HCT116 (cell line): ENCODE measurements around the gene RBCK1. TPM values are rescaled to one million over a fixed set of nuclear protein-coding genes. Genes with fewer than 3 reads are reported as not detected.

Experiments
- ATAC-seq: fragments of 200-7000 bp; cut with Tn5 transposase; 2 replicates; pipeline ENCODE4 v1.9.1; 2020; ENCODE audit warnings: mild to moderate bottlenecking, moderate library complexity
- BruUV-seq: library from RNA; stranded (reverse); fragments of 400-500 nt; replicated peaks from 2 replicates; lab custom pipeline; 2021; lab: Mats Ljungman, UMichigan
- CTCF ChIA-PET: fragments of 300-600 bp; sonication (Branson Sonifier 250); formaldehyde crosslinking; loops from one replicate; lab custom pipeline; 2021; ENCODE audit warnings: antibody characterized with exemption; lab: Charles Lee
- POLR2A ChIA-PET: fragments of 300-600, 350-600 bp; sonication (Branson Sonifier 250); formaldehyde crosslinking; loops from one replicate; lab custom pipeline; 2021; ENCODE audit warnings: antibody characterized with exemption; lab: Charles Lee
- RAD21 ChIA-PET, 2 experiments: fragments of 300-600 bp; sonication (Branson Sonifier 250); formaldehyde crosslinking; loops; one replicate each; lab custom pipeline; 2023; ENCODE audit warnings: low total read pairs in 2 of 2; ENCODE audit not compliant: uncharacterized antibody in 2 of 2, unreplicated experiment in 2 of 2, low non-redundant PET in 1 of 2; lab: Charles Lee
- DNase-seq: peaks from one replicate; pipeline ENCODE4 v3.0.0-alpha.2; 2010; ENCODE audit warnings: low read depth, low spot score
- H2AFZ ChIP-seq: fragments of 200-600 bp; shearing (Covaris generic), sonication (generic); 2 replicates; pipeline ENCODE4 v1.6.1; 2017; ENCODE audit warnings: low read depth, mixed run types, mixed read lengths, antibody characterized with exemption, low read length; ENCODE audit not compliant: poor library complexity, severe bottlenecking
- H3K27ac ChIP-seq: 2 replicates; pipeline ENCODE4 v1.5.1; 2012; ENCODE audit warnings: low read depth, low read length
- H3K27me3 ChIP-seq: fragments of 200-600 bp; sonication (generic); 2 replicates; pipeline ENCODE4 v1.6.1; 2016; ENCODE audit warnings: mixed run types, low read length, mixed read lengths; ENCODE audit not compliant: insufficient read depth
- H3K36me3 ChIP-seq, 2 experiments: fragments of 200-500 bp in 1 of 2; fragments of 200-600 bp in 1 of 2; sonication (Bioruptor generic) in 1 of 2; sonication (generic) in 1 of 2; 2 replicates each; pipeline versions ENCODE4 v1.5.1 to v1.6.1; 2014 to 2016; ENCODE audit warnings: low read length in 2 of 2, inconsistent platforms in 1 of 2, mixed read lengths in 1 of 2, mixed run types in 1 of 2; ENCODE audit not compliant: insufficient read depth in 2 of 2, control insufficient read depth in 1 of 2
- H3K4me1 ChIP-seq, 2 experiments: fragments of 200-600 bp in 1 of 2; sonication (generic) in 1 of 2; 2 replicates each; pipeline versions ENCODE4 v1.5.1 to v1.6.1; 2012 to 2017; ENCODE audit warnings: low read length in 2 of 2, inconsistent platforms in 1 of 2, mild to moderate bottlenecking in 1 of 2, mixed read lengths in 1 of 2, mixed run types in 1 of 2, moderate library complexity in 1 of 2; ENCODE audit not compliant: insufficient read depth in 2 of 2, control insufficient read depth in 1 of 2
- H3K4me2 ChIP-seq: fragments of 200-600 bp; sonication (generic); 2 replicates; pipeline ENCODE4 v1.6.1; 2017; ENCODE audit warnings: mixed run types, low read length, mixed read lengths
- H3K4me3 ChIP-seq, 2 experiments: fragments of 200-600 bp in 1 of 2; sonication (generic) in 1 of 2; replicated peaks in 1 of 2; 2 replicates each; pipeline ENCODE4 v1.5.1; 2011 to 2016; ENCODE audit warnings: low read length in 2 of 2, control low read depth in 1 of 2, low read depth in 1 of 2, mild to moderate bottlenecking in 1 of 2, mixed read lengths in 1 of 2, mixed run types in 1 of 2
- H3K79me2 ChIP-seq: fragments of 200-600 bp; sonication (generic); 2 replicates; pipeline ENCODE4 v1.6.1; 2017; ENCODE audit warnings: mild to moderate bottlenecking, mixed run types, low read length, moderate library complexity, mixed read lengths; ENCODE audit not compliant: insufficient read depth
- H3K9ac ChIP-seq: fragments of 200-600 bp; sonication (generic); 2 replicates; pipeline ENCODE4 v1.6.1; 2016; ENCODE audit warnings: low read length, mixed read lengths
- H3K9me2 ChIP-seq: fragments of 200-600 bp; sonication (generic), shearing (Covaris generic); 2 replicates; pipeline ENCODE4 v1.6.1; 2017; ENCODE audit warnings: mixed run types, mild to moderate bottlenecking, moderate library complexity; ENCODE audit not compliant: insufficient read depth
- H3K9me3 ChIP-seq, 2 experiments: fragments of 200-500 bp in 1 of 2; fragments of 200-600 bp in 1 of 2; sonication (Bioruptor generic) in 1 of 2; sonication (generic) in 1 of 2; 2 replicates each; pipeline ENCODE4 v1.6.1; 2014 to 2017; ENCODE audit warnings: low read length in 2 of 2, mixed read lengths in 2 of 2, inconsistent platforms in 1 of 2, low read depth in 1 of 2, mild to moderate bottlenecking in 1 of 2, mixed run types in 1 of 2, moderate library complexity in 1 of 2; ENCODE audit not compliant: control insufficient read depth in 1 of 2, insufficient read depth in 1 of 2
- H4K20me1 ChIP-seq: fragments of 200-600 bp; sonication (generic), shearing (Covaris generic); 2 replicates; pipeline ENCODE4 v1.6.1; 2017; ENCODE audit warnings: mixed run types, mild to moderate bottlenecking, moderate library complexity; ENCODE audit not compliant: insufficient read depth
- CBX3 ChIP-seq: IDR thresholded peaks from 2 replicates; pipeline ENCODE4 v1.6.1; 2012; ENCODE audit warnings: low read depth
- ELF1 ChIP-seq: IDR thresholded peaks from 2 replicates; pipeline ENCODE4 v1.6.1; 2012; ENCODE audit warnings: low read depth, borderline replicate concordance
- EZH2 ChIP-seq: fragments of 200-600 bp; sonication (generic); IDR thresholded peaks from 2 replicates; pipeline ENCODE4 v1.6.1; 2017; ENCODE audit warnings: antibody characterized with exemption, mixed run types
- EZH2phosphoT487 ChIP-seq: fragments of 200-600 bp; IDR thresholded peaks from 2 replicates; pipeline ENCODE4 v1.6.1; 2018; ENCODE audit warnings: antibody characterized with exemption, borderline replicate concordance
- JUND ChIP-seq: IDR thresholded peaks from 2 replicates; pipeline ENCODE4 v1.6.1; 2012
- POLR2AphosphoS5 ChIP-seq: IDR thresholded peaks from 2 replicates; pipeline ENCODE4 v1.6.1; 2011; ENCODE audit warnings: mild to moderate bottlenecking, low read depth, low read length, moderate library complexity
- RAD21 ChIP-seq: IDR thresholded peaks from 2 replicates; pipeline ENCODE4 v1.6.1; 2012; ENCODE audit warnings: low read depth, mild to moderate bottlenecking
- SIN3A ChIP-seq: IDR thresholded peaks from 2 replicates; pipeline ENCODE4 v1.6.1; 2012; ENCODE audit warnings: low read depth
- TCF7L2 ChIP-seq: IDR thresholded peaks from 2 replicates; pipeline ENCODE4 v1.7.0; 2011; ENCODE audit warnings: borderline replicate concordance, inconsistent platforms; ENCODE audit not compliant: insufficient read depth, insufficient read length; ENCODE audit errors: extremely low read depth
- YY1 ChIP-seq: IDR thresholded peaks from 2 replicates; pipeline ENCODE4 v1.6.1; 2011; ENCODE audit warnings: low read length, low read depth, moderate library complexity, mild to moderate bottlenecking; ENCODE audit not compliant: insufficient replicate concordance; ENCODE audit errors: extremely low read depth
- intact Hi-C: fragments of 100-400 bp; cut with micrococcal nuclease; formaldehyde crosslinking; loops from 2 replicates; pipeline ENCODE4 v1.10.0; 2022
- total RNA-seq: library from RNA; stranded (reverse); gene quantifications from one replicate; pipeline ENCODE4 v1.2.1, GENCODE V29; 2021; ENCODE audit not compliant: unreplicated experiment
- TF ChIP-seq, protein P1 (sequence below): IDR thresholded peaks from 2 replicates; pipeline ENCODE4 v1.6.1; 2012
- TF ChIP-seq, protein P2 (sequence below), 3 experiments: fragments of 200-600 bp in 1 of 3; sonication (generic) in 1 of 3; IDR thresholded peaks in 2 of 3; conservative IDR thresholded peaks in 1 of 3; 2 replicates each; pipeline ENCODE4 v1.5.1; 2012 to 2017; ENCODE audit warnings: low read depth in 2 of 3, low read length in 2 of 3, antibody characterized with exemption in 1 of 3, borderline replicate concordance in 1 of 3, control low read depth in 1 of 3, mild to moderate bottlenecking in 1 of 3, mixed read lengths in 1 of 3, mixed run types in 1 of 3, moderate library complexity in 1 of 3; ENCODE audit not compliant: insufficient read depth in 1 of 3
- TF ChIP-seq, protein P3 (sequence below): IDR thresholded peaks from 2 replicates; pipeline ENCODE4 v1.6.1; 2012

The RBCK1 gene
- total RNA-seq, 1 experiment from 2014 or later, result 180 TPM

DNA sequence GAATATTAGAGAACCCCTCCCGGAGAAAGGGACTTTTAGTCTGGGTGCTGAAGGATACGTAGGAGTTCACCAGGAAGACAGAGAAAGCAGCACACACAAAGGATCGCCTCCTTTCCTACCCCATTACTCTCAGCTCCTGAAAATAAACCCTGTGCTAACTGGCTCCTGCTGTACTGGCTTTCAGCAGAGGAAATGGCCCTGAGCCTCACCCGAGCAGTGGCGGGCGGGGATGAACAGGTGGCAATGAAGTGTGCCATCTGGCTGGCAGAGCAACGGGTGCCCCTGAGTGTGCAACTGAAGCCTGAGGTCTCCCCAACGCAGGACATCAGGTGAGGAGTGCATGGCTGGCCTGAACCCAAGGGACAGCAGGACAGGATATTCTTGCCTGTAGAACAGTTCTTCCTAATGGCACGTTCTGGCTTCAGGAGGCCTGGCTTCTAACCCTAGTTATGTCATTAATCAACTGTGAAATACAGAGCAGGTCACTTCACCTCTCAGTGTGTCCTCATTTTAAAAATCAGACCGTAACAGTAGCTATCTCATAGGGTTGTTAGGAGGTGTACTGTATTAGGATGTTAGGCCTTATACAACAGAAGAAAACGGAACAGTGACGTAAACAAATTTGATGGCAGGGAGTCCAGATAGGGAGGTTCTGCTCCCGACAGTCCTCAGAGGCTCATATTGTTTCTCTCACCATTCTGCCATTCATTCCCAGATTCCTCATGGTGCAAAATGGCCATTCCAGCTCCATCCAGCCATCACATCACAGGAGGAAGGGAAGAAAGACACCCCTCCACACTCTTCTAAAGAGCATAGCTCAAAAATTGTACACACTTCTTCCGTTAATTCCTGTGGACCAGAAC is 1.8 kb downstream of the RBCK1 start:
- peak overlapping the region; percentile 84; the same call in 1 of the 2 replicates for H3K27ac ChIP-seq
- H3K4me1 ChIP-seq, result peaks cover 9 to 27% of the 10 kb centered on the region in 2 experiments; a peak in 3 of 4 replicates
- ATAC-seq, result no peak
- H3K27me3 ChIP-seq, result no peaks in the 10 kb centered on the region
- ChIA-PET CTCF (no interaction called here), POLR2A (interaction anchor here (0.8 to 1.3 kb wide), 5 partner anchors 9 to 48 kb away, joined by 3 to 4 read pairs (median 3); partner anchors contain the start of gene TRIB3), RAD21 (no interaction called here)
- peaks cover 47% of the 10 kb centered on the region for H3K79me2 ChIP-seq
- no TSS peak for BruUV-seq
- peak overlapping the region; percentile 98 for H3K9ac ChIP-seq
- H3K9me2 ChIP-seq, result no peaks in the 10 kb centered on the region
- no peak for DNase-seq
- intact Hi-C loops, result no loop called here
- H3K36me3 ChIP-seq, result peaks cover 15 to 26% of the 10 kb centered on the region in 2 experiments; a peak in 2 of 4 replicates
- no peak overlapping the region for H2AFZ ChIP-seq
- peak overlapping the region; percentile 98 for H3K4me3 ChIP-seq
- TF ChIP-seq SIN3A (peak; percentile 10; the same call in 1 of the 2 replicates), YY1 (no peak), CBX3 (no peak), RAD21 (no peak), EZH2 (no peak), POLR2AphosphoS5 (peak; percentile 60), TCF7L2 (no peak), JUND (no peak), EZH2phosphoT487 (no peak), ELF1 (no peak)
- TF ChIP-seq, protein P1, sequence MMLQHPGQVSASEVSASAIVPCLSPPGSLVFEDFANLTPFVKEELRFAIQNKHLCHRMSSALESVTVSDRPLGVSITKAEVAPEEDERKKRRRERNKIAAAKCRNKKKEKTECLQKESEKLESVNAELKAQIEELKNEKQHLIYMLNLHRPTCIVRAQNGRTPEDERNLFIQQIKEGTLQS, result no peak
- TF ChIP-seq, protein P2, sequence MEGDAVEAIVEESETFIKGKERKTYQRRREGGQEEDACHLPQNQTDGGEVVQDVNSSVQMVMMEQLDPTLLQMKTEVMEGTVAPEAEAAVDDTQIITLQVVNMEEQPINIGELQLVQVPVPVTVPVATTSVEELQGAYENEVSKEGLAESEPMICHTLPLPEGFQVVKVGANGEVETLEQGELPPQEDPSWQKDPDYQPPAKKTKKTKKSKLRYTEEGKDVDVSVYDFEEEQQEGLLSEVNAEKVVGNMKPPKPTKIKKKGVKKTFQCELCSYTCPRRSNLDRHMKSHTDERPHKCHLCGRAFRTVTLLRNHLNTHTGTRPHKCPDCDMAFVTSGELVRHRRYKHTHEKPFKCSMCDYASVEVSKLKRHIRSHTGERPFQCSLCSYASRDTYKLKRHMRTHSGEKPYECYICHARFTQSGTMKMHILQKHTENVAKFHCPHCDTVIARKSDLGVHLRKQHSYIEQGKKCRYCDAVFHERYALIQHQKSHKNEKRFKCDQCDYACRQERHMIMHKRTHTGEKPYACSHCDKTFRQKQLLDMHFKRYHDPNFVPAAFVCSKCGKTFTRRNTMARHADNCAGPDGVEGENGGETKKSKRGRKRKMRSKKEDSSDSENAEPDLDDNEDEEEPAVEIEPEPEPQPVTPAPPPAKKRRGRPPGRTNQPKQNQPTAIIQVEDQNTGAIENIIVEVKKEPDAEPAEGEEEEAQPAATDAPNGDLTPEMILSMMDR (IDR thresholded peaks at IDR 0.05 in 2 of 3, conservative IDR thresholded peaks at IDR 0.05 in 1 of 3; ENCODE audit: borderline replicate concordance in 1 of 3, insufficient read depth in 1 of 3, low read depth in 2 of 3, low read length in 2 of 3), result no peak
- TF ChIP-seq, protein P3, sequence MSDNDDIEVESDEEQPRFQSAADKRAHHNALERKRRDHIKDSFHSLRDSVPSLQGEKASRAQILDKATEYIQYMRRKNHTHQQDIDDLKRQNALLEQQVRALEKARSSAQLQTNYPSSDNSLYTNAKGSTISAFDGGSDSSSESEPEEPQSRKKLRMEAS, result no peak
- no peaks in the 10 kb centered on the region for H4K20me1 ChIP-seq
- H3K9me3 ChIP-seq, result no peaks in the 10 kb centered on the region
- H3K4me2 ChIP-seq, result peak overlapping the region; percentile 79
